ENCODE data around the gene BCAN.

GRCh38 chr1:156691191-156691590 lies 49.3 kb downstream of the BCAN start:
- TF ChIP-seq CREB1 (CRISPR knock-in tag; IDR thresholded peaks at IDR 0.05; ENCODE audit: low read depth) (no peak), CTCF (conservative IDR thresholded peaks at IDR 0.05; ENCODE audit: low read depth in 2 of 2) (no peak), EZH2 (IDR thresholded peaks at IDR 0.05; ENCODE audit: low read depth, unreplicated experiment) (no peak), POLR2AphosphoS5 (IDR thresholded peaks at IDR 0.05; ENCODE audit: low read depth) (no peak), NANOG (IDR thresholded peaks at IDR 0.05; ENCODE audit: borderline replicate concordance) (no peak)

Measured in GM23338 (cell line).